NCI-H2029 treated with DMSO at 0.1 percent for 48 hours (cell line): ENCODE data around the gene C6orf136.
A peak's percentile ranks its signal among the peaks of the same experiment; 100 is the strongest.

Source experiments
- DNase-seq: peaks from one replicate; lab custom pipeline; 2025; lab: John Stamatoyannopoulos, UW

C6orf136 gene

GRCh38 chr6:30686908-30687658 lies 40.1 kb downstream of the C6orf136 start:
- DNase-seq, result peak; percentile 20

GRCh38 chr6:30687659-30688431 lies 40.9 kb downstream of the C6orf136 start:
- no peak for DNase-seq

GRCh38 chr6:30688569-30688968 lies 41.6 kb downstream of the C6orf136 start:
- no peak for DNase-seq

- DNase-seq, result no peak
These were observed 42.3 kb downstream of the C6orf136 start for GRCh38 chr6:30689022-30689865.

- no peak for DNase-seq
These were observed 43.1 kb downstream of the C6orf136 start for GRCh38 chr6:30689985-30690384.

- DNase-seq, result peak; percentile 49
These were observed 43.7 kb downstream of the C6orf136 start, which contains the start of gene NRM for GRCh38 chr6:30690403-30691207. Gene NRM (minus strand): TSS chr6:30690984. CDS start chr6:30690974, 10 bp downstream.

- DNase-seq, result no peak
These were observed 44.4 kb downstream of the C6orf136 start for GRCh38 chr6:30691208-30691847.

- no peak for DNase-seq
These were observed 49.5 kb downstream of the C6orf136 start for GRCh38 chr6:30696432-30696831.

- DNase-seq, result no peak
These were observed 53.4 kb downstream of the C6orf136 start for GRCh38 chr6:30700340-30700739.
